ENCODE results near the gene SMYD3.

Gene SMYD3

GRCh38 chr1:246435421-246436041, 71.5 kb downstream of the SMYD3 start:
- no peak for TF ChIP-seq CTCF (IDR thresholded peaks at IDR 0.05)
- Histone ChIP-seq H3K4me3 (no peak overlapping the region), H3K27ac (no peak overlapping the region)
- no peak for DNase-seq (ENCODE audit: low spot score)

- no peak overlapping the region for H3K4me3 ChIP-seq
- no peak overlapping the region for H3K27ac ChIP-seq
- TF ChIP-seq CTCF (IDR thresholded peaks at IDR 0.05): no peak
- no peak for DNase-seq (ENCODE audit: low spot score)
These were observed 72.7 kb downstream of the SMYD3 start for GRCh38 chr1:246434335-246434734.

- H3K4me3 ChIP-seq: no peak overlapping the region
- TF ChIP-seq CTCF (IDR thresholded peaks at IDR 0.05): no peak
- no peak overlapping the region for H3K27ac ChIP-seq
- DNase-seq (ENCODE audit: low spot score): no peak
These were observed 78.4 kb downstream of the SMYD3 start for GRCh38 chr1:246428542-246429308.

GRCh38 chr1:246427611-246428010, 79.5 kb downstream of the SMYD3 start:
- DNase-seq (ENCODE audit: low spot score): no peak
- no peak for TF ChIP-seq CTCF (IDR thresholded peaks at IDR 0.05)
- H3K27ac ChIP-seq: no peak overlapping the region
- H3K4me3 ChIP-seq: no peak overlapping the region

GRCh38 chr1:246425895-246426294, 81.2 kb downstream of the SMYD3 start:
- TF ChIP-seq CTCF (IDR thresholded peaks at IDR 0.05): no peak
- no peak for DNase-seq (ENCODE audit: low spot score)

GRCh38 chr1:246425139-246425794, 81.8 kb downstream of the SMYD3 start:
- Histone ChIP-seq H3K27ac (no peak overlapping the region), H3K4me3 (no peak overlapping the region)
- DNase-seq (ENCODE audit: low spot score): no peak
- TF ChIP-seq CTCF (IDR thresholded peaks at IDR 0.05): no peak

More at GRCh38 chr1:246425895-246426294, 81.2 kb downstream of the SMYD3 start:
- Histone ChIP-seq H3K4me3 (no peak overlapping the region), H3K27ac (no peak overlapping the region)

Measured in coronary artery (tissue), 2 donors.